ENCODE data around the gene TPMT.

Gene TPMT

GRCh38 chr6:18147160-18147559, 7.7 kb downstream of the TPMT start:
- no peak overlapping the region for H3K27ac ChIP-seq

GRCh38 chr6:18142591-18142861, 12.4 kb downstream of the TPMT start:
- Histone ChIP-seq H3K27ac (no peak overlapping the region), H3K4me3 (no peak overlapping the region)
- TF ChIP-seq CTCF (IDR thresholded peaks at IDR 0.05): no peak
- no peak for DNase-seq (ENCODE audit: low spot score)

More at GRCh38 chr6:18147160-18147559, 7.7 kb downstream of the TPMT start:
- no peak for TF ChIP-seq CTCF (IDR thresholded peaks at IDR 0.05)
- no peak for DNase-seq (ENCODE audit: low spot score)
- no peak overlapping the region for H3K4me3 ChIP-seq

GRCh38 chr6:18141805-18142590, 12.9 kb downstream of the TPMT start:
- no peak for DNase-seq (ENCODE audit: low spot score)
- H3K27ac ChIP-seq: no peak overlapping the region
- no peak overlapping the region for H3K4me3 ChIP-seq
- no peak for TF ChIP-seq CTCF (IDR thresholded peaks at IDR 0.05)

- no peak for TF ChIP-seq CTCF (IDR thresholded peaks at IDR 0.05)
- H3K4me3 ChIP-seq: no peak overlapping the region
- no peak overlapping the region for H3K27ac ChIP-seq
- no peak for DNase-seq (ENCODE audit: low spot score)
Measured at GRCh38 chr6:18139935-18140621, 14.8 kb downstream of the TPMT start.

- no peak for TF ChIP-seq CTCF (IDR thresholded peaks at IDR 0.05)
- no peak overlapping the region for H3K4me3 ChIP-seq
- no peak for DNase-seq (ENCODE audit: low spot score)
- no peak overlapping the region for H3K27ac ChIP-seq
Measured at GRCh38 chr6:18138906-18139305, 16.0 kb downstream of the TPMT start.

GRCh38 chr6:18136260-18136659, 18.6 kb downstream of the TPMT start:
- no peak for DNase-seq (ENCODE audit: low spot score)
- no peak overlapping the region for H3K27ac ChIP-seq
- H3K4me3 ChIP-seq: no peak overlapping the region
- no peak for TF ChIP-seq CTCF (IDR thresholded peaks at IDR 0.05)

GRCh38 chr6:18135171-18135570, 19.7 kb downstream of the TPMT start:
- no peak for TF ChIP-seq CTCF (IDR thresholded peaks at IDR 0.05)
- Histone ChIP-seq H3K4me3 (no peak overlapping the region), H3K27ac (no peak overlapping the region)
- DNase-seq (ENCODE audit: low spot score): no peak

All from coronary artery (tissue), 2 donors.